Choroid plexus epithelial cell (primary cell): ENCODE data around the gene PCBP3.
"Not testable (repeated sequence)": the region's sequence is repeated elsewhere in the genome, so short reads cannot be mapped to it uniquely, and the experiment has no call there.

Experiments
- DNase-seq: peaks from one replicate; pipeline ENCODE4 v3.0.0-alpha.2; 2010; ENCODE audit warnings: low read depth
- H3K4me3 ChIP-seq: 2 replicates; pipeline ENCODE4 v1.5.1; 2011; ENCODE audit warnings: low read depth, mild to moderate bottlenecking, control low read depth, low read length, moderate library complexity
- TF ChIP-seq, protein P1 (sequence below): conservative IDR thresholded peaks from 2 replicates; pipeline ENCODE4 v1.5.1; 2011; ENCODE audit warnings: low read depth, mild to moderate bottlenecking, control low read depth, inconsistent platforms, low read length, moderate library complexity

The PCBP3 gene

DNA sequence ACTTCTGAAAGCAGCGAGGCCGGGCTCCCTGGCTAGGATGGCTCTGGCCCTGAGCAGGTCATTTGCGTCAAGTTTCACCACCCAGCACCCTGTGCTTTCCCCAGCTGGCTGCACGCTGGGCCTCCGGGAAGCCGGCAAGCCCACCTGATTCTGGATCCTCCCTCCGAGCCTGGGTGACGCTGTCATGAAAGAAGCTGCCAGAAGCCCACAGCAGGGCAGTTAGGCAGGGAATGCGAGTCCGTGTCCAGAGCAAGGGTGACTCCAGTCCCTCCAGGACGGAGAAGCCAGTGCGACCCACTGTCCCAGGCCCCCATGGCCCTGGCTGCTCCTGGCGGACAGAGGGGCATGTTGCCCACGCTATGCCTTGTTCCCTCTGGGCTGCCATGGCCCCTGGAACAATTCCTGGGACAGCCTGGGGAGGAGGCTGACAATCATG is 44.4 kb upstream of the PCBP3 start:
- no peak for DNase-seq
- TF ChIP-seq, protein P1, sequence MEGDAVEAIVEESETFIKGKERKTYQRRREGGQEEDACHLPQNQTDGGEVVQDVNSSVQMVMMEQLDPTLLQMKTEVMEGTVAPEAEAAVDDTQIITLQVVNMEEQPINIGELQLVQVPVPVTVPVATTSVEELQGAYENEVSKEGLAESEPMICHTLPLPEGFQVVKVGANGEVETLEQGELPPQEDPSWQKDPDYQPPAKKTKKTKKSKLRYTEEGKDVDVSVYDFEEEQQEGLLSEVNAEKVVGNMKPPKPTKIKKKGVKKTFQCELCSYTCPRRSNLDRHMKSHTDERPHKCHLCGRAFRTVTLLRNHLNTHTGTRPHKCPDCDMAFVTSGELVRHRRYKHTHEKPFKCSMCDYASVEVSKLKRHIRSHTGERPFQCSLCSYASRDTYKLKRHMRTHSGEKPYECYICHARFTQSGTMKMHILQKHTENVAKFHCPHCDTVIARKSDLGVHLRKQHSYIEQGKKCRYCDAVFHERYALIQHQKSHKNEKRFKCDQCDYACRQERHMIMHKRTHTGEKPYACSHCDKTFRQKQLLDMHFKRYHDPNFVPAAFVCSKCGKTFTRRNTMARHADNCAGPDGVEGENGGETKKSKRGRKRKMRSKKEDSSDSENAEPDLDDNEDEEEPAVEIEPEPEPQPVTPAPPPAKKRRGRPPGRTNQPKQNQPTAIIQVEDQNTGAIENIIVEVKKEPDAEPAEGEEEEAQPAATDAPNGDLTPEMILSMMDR = no peak
- no peak overlapping the region for H3K4me3 ChIP-seq

GRCh38 chr21:45600248-45600647 is 43.3 kb upstream of the PCBP3 start:
- TF ChIP-seq, protein P1 = no peak
- H3K4me3 ChIP-seq = no peak overlapping the region
- DNase-seq = no peak

DNA sequence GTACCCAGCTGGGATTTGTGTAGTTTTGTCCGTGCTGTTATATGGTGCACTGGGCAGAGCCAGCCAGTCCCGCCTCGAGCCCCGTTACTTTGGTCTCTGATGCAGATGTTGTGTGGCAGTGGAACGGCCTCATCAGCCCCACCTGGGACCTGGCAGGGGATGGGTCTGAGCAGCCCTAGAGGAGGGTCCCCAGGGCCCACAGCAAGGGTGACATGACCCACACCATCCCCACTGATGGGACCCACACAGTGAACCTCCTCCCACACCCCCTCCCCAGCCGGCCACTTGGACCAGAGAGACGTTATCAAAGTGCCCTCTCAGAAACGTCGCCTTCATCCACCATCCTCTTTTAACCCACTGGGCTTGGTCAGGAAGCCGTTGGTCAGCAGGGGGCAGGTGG is 42.0 kb upstream of the PCBP3 start:
- TF ChIP-seq, protein P1 = no peak
- no peak for DNase-seq

DNA sequence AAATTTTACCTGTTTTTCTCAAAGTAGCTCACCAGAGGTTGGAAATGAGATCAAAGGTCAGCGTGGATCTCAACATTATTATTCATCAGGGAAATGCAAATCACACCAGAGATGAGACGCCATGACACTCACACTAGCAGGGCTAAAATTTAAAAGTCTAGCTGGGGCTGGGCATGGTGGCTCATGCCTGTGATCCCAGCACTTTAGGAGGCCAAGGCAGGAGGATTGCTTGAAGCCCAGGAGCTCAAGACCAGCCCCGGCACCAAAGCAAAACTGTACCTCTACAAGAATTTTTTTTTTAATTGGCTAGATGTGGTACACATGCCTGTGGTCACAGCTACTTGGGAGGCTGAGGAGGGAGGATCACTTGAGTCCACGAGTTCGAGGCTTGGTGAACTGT is 41.4 kb upstream of the PCBP3 start:
- no peak overlapping the region for H3K4me3 ChIP-seq
- DNase-seq = no peak
- TF ChIP-seq, protein P1 = no peak

More for the DNA sequence above, 42.0 kb upstream of the PCBP3 start:
- H3K4me3 ChIP-seq = no peak overlapping the region

- DNase-seq = no peak
- H3K4me3 ChIP-seq = no peak overlapping the region
- TF ChIP-seq, protein P1 = no peak
These were observed 40.0 kb upstream of the PCBP3 start for GRCh38 chr21:45603481-45603880.

GRCh38 chr21:45604681-45605080 is 38.8 kb upstream of the PCBP3 start:
- H3K4me3 ChIP-seq, DNase-seq: not testable (repeated sequence)

GRCh38 chr21:45607021-45607908 is 36.3 kb upstream of the PCBP3 start:
- peak; percentile 22 for DNase-seq
- TF ChIP-seq, protein P1 = no peak
- H3K4me3 ChIP-seq = no peak overlapping the region
